Aorta (tissue), 5 donors: ENCODE data around the gene IRAK2. TPM values are rescaled to one million over a fixed set of nuclear protein-coding genes. Genes with fewer than 3 reads are reported as not detected.
"Not testable (repeated sequence)": the region's sequence is repeated elsewhere in the genome, so short reads cannot be mapped to it uniquely, and the experiment has no call there.

Source experiments
- ATAC-seq: fragments of 200-7000 bp; cut with Tn5 transposase; one replicate; pipeline ENCODE4 v1.9.1; 2022; ENCODE audit warnings: moderate library complexity; ENCODE audit not compliant: low FRiP score
- DNase-seq, 2 donors: peaks; one replicate each; pipeline ENCODE4 v3.0.0-alpha.2; 2020
- H3K27ac ChIP-seq, 2 donors: one replicate each; pipeline ENCODE4 v1.5.1; 2013; ENCODE audit warnings: low read length in 2 of 2, mild to moderate bottlenecking in 2 of 2, moderate library complexity in 2 of 2, control low read depth in 1 of 2, inconsistent platforms in 1 of 2, low read depth in 1 of 2
- H3K27me3 ChIP-seq, 2 donors: one replicate each; pipeline ENCODE4 v1.6.1; 2013; ENCODE audit warnings: control low read depth in 1 of 2, low read length in 1 of 2, mild to moderate bottlenecking in 1 of 2, moderate library complexity in 1 of 2; ENCODE audit not compliant: insufficient read depth in 2 of 2, control insufficient read depth in 1 of 2
- H3K36me3 ChIP-seq, 2 donors: one replicate each; pipeline ENCODE4 v1.6.1; 2013; ENCODE audit warnings: control low read depth in 1 of 2, low read length in 1 of 2, mild to moderate bottlenecking in 1 of 2; ENCODE audit not compliant: insufficient read depth in 2 of 2, control insufficient read depth in 1 of 2
- H3K4me1 ChIP-seq, 2 donors: one replicate each; pipeline ENCODE4 v1.6.1; 2013; ENCODE audit warnings: low read length in 2 of 2, control low read depth in 1 of 2, mild to moderate bottlenecking in 1 of 2, moderate library complexity in 1 of 2; ENCODE audit not compliant: insufficient read depth in 2 of 2, control insufficient read depth in 1 of 2
- H3K4me3 ChIP-seq, 2 donors: one replicate each; pipeline ENCODE4 v1.5.1; 2013; ENCODE audit warnings: low read length in 2 of 2, control low read depth in 1 of 2, mild to moderate bottlenecking in 1 of 2
- H3K9me3 ChIP-seq: one replicate; pipeline ENCODE4 v1.6.1; 2013; ENCODE audit warnings: mild to moderate bottlenecking, low read length; ENCODE audit not compliant: control insufficient read depth
- WGBS, 2 donors: extraction: QIAGEN DNeasy Blood & Tissue Kit; methylation state at CpG; one replicate each; pipeline ENCODE4 v1.1.7; 2013; 5-methylcytosine and 5-hydroxymethylcytosine counted together
- intact Hi-C, 2 donors: fragments of 100-400 bp; cut with DNase I; formaldehyde crosslinking; loops; one replicate each; pipeline versions ENCODE4 v1.14.2 to v1.15.0; 2022
- polyA plus RNA-seq, 2 donors: library from polyadenylated mRNA; stranded (reverse); fragments of 200-250 nt; gene quantifications; one replicate each; pipeline ENCODE4 v1.2.3, GENCODE V29; 2013
- total RNA-seq, 2 donors: library from RNA; stranded (reverse); fragmentation: NEBNext Ultra II Directional; extraction: Animal tissue kit (Norgen Biotek cat#: 25700); gene quantifications; one replicate each; pipeline ENCODE4 v1.2.1, GENCODE V29; 2021
- donor health status: healthy with polysubstance abuse.
- donor health status: Bipolar disorder and iron deficiency.
- donor health status: DM: no; HTN: no; CAD: no.
- donor health status: DM: no; HTN: no; CAD: no.
- donor health status: DM: yes; HTN: yes; CAD: no.

Gene IRAK2
- total and polyA plus RNA-seq, 4 donors, result 1.7 to 8.3 (median 4.8) TPM

GRCh38 chr3:10260211-10260701, 95.5 kb downstream of the IRAK2 start:
- Histone ChIP-seq H3K4me3 (no peak overlapping the region), H3K9me3 (no peaks in the 10 kb centered on the region), H3K27ac (no peak overlapping the region), H3K36me3 (peaks cover 0 to 7% of the 10 kb centered on the region in 2 donors), H3K4me1 (no peaks in the 10 kb centered on the region), H3K27me3 (no peaks in the 10 kb centered on the region)
- intact Hi-C loops, result no loop called here
- no peak for DNase-seq
- no peak for ATAC-seq
- WGBS, 2 donors, result 80 to 93% methylated on average over 6 of the region's 6 CpGs

GRCh38 chr3:10262027-10262426, 97.3 kb downstream of the IRAK2 start:
- ATAC-seq (no peak), DNase-seq (no peak)
- intact Hi-C loops, result no loop called here
- Histone ChIP-seq H3K4me3 (no peak overlapping the region), H3K4me1 (no peaks in the 10 kb centered on the region), H3K27ac (no peak overlapping the region), H3K36me3 (peaks cover 0 to 7% of the 10 kb centered on the region in 2 donors), H3K27me3 (no peaks in the 10 kb centered on the region), H3K9me3 (no peaks in the 10 kb centered on the region)
- WGBS, 2 donors, result 51 to 53% methylated on average over 4 of the region's 4 CpGs

- WGBS, 2 donors, result 47 to 51% methylated on average over 12 of the region's 12 CpGs
- Histone ChIP-seq H3K9me3 (no peaks in the 10 kb centered on the region), H3K27ac (no peak overlapping the region), H3K4me3 (no peak overlapping the region), H3K4me1 (no peaks in the 10 kb centered on the region), H3K36me3 (peaks cover 0 to 8% of the 10 kb centered on the region in 2 donors), H3K27me3 (no peaks in the 10 kb centered on the region)
- intact Hi-C loops, result no loop called here
- peak in 1 of 2 donors; percentile 37 for DNase-seq
- ATAC-seq, result no peak
Observed at GRCh38 chr3:10263646-10264363, 99.1 kb downstream of the IRAK2 start.

- Histone ChIP-seq H3K9me3 (no peaks in the 10 kb centered on the region), H3K4me3 (no peak overlapping the region), H3K4me1 (no peaks in the 10 kb centered on the region), H3K36me3 (peaks cover 0 to 13% of the 10 kb centered on the region in 2 donors), H3K27ac (no peak overlapping the region), H3K27me3 (no peaks in the 10 kb centered on the region)
- WGBS, 2 donors, result 98 to 100% methylated on average over 2 of the region's 2 CpGs
- intact Hi-C loops, result no loop called here
- ATAC-seq, result no peak
- DNase-seq, result peak in 1 of 2 donors; percentile 13
Observed at GRCh38 chr3:10265833-10266232, 101.1 kb downstream of the IRAK2 start.

GRCh38 chr3:10266936-10267335, 102.2 kb downstream of the IRAK2 start:
- intact Hi-C loops, H3K27ac ChIP-seq, H3K9me3 ChIP-seq, H3K4me1 ChIP-seq, ATAC-seq, H3K4me3 ChIP-seq, H3K27me3 ChIP-seq: not testable (repeated sequence)
- WGBS, 2 donors, result 76% methylated on average over 7 of the region's 7 CpGs
- H3K36me3 ChIP-seq, result peaks cover 0 to 11% of the 10 kb centered on the region in 2 donors
- peak in 1 of 2 donors; percentile 17 for DNase-seq

GRCh38 chr3:10268116-10268515, 103.4 kb downstream of the IRAK2 start:
- peaks cover 0 to 11% of the 10 kb centered on the region in 2 donors for H3K36me3 ChIP-seq
- H3K27me3 ChIP-seq, result no peaks in the 10 kb centered on the region
- intact Hi-C loops, result no loop called here
- DNase-seq, result no peak
- no peaks in the 10 kb centered on the region for H3K9me3 ChIP-seq
- H3K27ac ChIP-seq, result no peak overlapping the region
- H3K4me3 ChIP-seq, result no peak overlapping the region
- ATAC-seq, result no peak
- H3K4me1 ChIP-seq, result no peaks in the 10 kb centered on the region

DNA sequence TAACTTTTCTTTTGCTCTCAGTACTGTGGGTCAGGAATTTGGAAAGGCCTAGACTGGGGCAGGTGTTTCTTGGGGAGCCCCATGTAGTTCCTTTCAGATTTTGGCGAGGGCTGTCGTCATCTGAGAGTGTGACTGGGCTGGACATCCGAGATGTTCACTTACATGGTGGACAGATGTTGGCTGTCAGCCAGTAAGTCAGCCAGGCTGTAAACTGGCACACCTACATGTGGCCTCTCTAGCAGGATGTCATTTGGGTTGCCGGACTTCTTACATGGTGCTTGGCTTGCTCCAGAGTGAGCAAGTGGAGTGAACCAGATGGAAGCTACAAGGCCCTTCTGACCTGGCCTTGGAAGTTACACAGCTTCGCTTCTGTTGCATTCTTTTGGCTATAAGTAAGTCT, 104.2 kb downstream of the IRAK2 start:
- H3K36me3 ChIP-seq, result peaks cover 0 to 11% of the 10 kb centered on the region in 2 donors
- no peak overlapping the region for H3K27ac ChIP-seq
- H3K27me3 ChIP-seq, result no peaks in the 10 kb centered on the region
- intact Hi-C loops, result no loop called here
- WGBS, 2 donors, result 89 to 92% methylated on average over 5 of the region's 5 CpGs
- DNase-seq (peak in 1 of 2 donors; percentile 21), ATAC-seq (no peak)
- no peaks in the 10 kb centered on the region for H3K4me1 ChIP-seq
- no peaks in the 10 kb centered on the region for H3K9me3 ChIP-seq
- no peak overlapping the region for H3K4me3 ChIP-seq

DNA sequence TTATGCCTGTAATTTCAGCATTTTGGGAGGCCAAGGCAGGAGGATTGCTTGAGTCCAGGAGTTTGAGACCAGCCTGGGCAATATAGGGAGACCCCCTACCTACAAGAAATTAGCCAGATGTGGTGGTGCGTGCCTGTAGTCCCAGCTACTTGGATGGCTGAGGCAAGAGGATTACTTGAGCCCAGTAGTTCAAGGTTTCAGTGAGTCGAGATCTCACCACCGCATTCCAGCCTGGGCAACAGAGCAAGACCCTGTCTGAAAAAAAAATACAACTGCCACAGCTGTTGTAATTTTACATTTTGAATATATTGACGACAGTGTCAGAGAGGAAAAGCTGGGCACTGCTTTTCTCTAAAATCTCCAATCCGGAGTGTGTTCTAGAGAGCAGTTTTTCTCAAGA, 104.7 kb downstream of the IRAK2 start:
- DNase-seq (peak in 1 of 2 donors; percentile 17), ATAC-seq (no peak)
- intact Hi-C loops, result no loop called here
- WGBS, 2 donors, result 96 to 97% methylated on average over 5 of the region's 5 CpGs
- no peaks in the 10 kb centered on the region for H3K4me1 ChIP-seq
- no peak overlapping the region for H3K4me3 ChIP-seq
- H3K36me3 ChIP-seq, result peaks cover 0 to 11% of the 10 kb centered on the region in 2 donors
- no peak overlapping the region for H3K27ac ChIP-seq
- no peaks in the 10 kb centered on the region for H3K9me3 ChIP-seq
- no peaks in the 10 kb centered on the region for H3K27me3 ChIP-seq

- H3K9me3 ChIP-seq, H3K27me3 ChIP-seq, H3K4me1 ChIP-seq, ATAC-seq, H3K4me3 ChIP-seq, H3K27ac ChIP-seq, intact Hi-C loops: not testable (repeated sequence)
- 92 to 96% methylated on average over 11 of the region's 11 CpGs for WGBS, 2 donors
- DNase-seq, result peak in 1 of 2 donors; percentile 11
- peaks cover 0 to 12% of the 10 kb centered on the region in 2 donors for H3K36me3 ChIP-seq
Observed at GRCh38 chr3:10272476-10272875, 107.8 kb downstream of the IRAK2 start.
